ENCODE measurements around the gene TMEM33. TPM values are rescaled to one million over a fixed set of nuclear protein-coding genes. Genes with fewer than 3 reads are reported as not detected.

The TMEM33 gene
- total and polyA plus RNA-seq, 7 donors: 6.8 to 39.2 (median 24.2) TPM

- no peaks in the 10 kb centered on the region for H3K36me3 ChIP-seq (ENCODE audit: insufficient read depth in 1 of 2, low read depth in 1 of 2)
- intact Hi-C loops (cut with DNase I): no loop called here
- TF ChIP-seq, protein P1, sequence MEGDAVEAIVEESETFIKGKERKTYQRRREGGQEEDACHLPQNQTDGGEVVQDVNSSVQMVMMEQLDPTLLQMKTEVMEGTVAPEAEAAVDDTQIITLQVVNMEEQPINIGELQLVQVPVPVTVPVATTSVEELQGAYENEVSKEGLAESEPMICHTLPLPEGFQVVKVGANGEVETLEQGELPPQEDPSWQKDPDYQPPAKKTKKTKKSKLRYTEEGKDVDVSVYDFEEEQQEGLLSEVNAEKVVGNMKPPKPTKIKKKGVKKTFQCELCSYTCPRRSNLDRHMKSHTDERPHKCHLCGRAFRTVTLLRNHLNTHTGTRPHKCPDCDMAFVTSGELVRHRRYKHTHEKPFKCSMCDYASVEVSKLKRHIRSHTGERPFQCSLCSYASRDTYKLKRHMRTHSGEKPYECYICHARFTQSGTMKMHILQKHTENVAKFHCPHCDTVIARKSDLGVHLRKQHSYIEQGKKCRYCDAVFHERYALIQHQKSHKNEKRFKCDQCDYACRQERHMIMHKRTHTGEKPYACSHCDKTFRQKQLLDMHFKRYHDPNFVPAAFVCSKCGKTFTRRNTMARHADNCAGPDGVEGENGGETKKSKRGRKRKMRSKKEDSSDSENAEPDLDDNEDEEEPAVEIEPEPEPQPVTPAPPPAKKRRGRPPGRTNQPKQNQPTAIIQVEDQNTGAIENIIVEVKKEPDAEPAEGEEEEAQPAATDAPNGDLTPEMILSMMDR (IDR thresholded peaks at IDR 0.05): no peak
- no peaks in the 10 kb centered on the region for H3K9me3 ChIP-seq
- no peaks in the 10 kb centered on the region for H3K27me3 ChIP-seq (ENCODE audit: insufficient read depth in 3 of 3, low read length in 2 of 3)
- 95 to 96% (median 96%) methylated on average over 2 of the region's 2 CpGs for WGBS, 3 donors
- no peak overlapping the region for H3K27ac ChIP-seq
- ATAC-seq (no peak), DNase-seq (no peak)
- H3K4me1 ChIP-seq: no peaks in the 10 kb centered on the region
- no peak overlapping the region for H3K4me3 ChIP-seq
Observed at GRCh38 chr4:41967392-41967791, 32.2 kb downstream of the TMEM33 start.

- Histone ChIP-seq H3K9me3 (no peaks in the 10 kb centered on the region), H3K4me1 (no peaks in the 10 kb centered on the region), H3K27ac (no peak overlapping the region), H3K27me3 (ENCODE audit: insufficient read depth in 3 of 3, low read length in 2 of 3) (no peaks in the 10 kb centered on the region), H3K4me3 (no peak overlapping the region), H3K36me3 (ENCODE audit: insufficient read depth in 1 of 2, low read depth in 1 of 2) (no peaks in the 10 kb centered on the region)
- TF ChIP-seq, protein P1 (IDR thresholded peaks at IDR 0.05): no peak
- DNase-seq: no peak
- intact Hi-C loops (cut with DNase I): no loop called here
- no peak for ATAC-seq
Observed at GRCh38 chr4:41969671-41970070, 34.4 kb downstream of the TMEM33 start.

DNA sequence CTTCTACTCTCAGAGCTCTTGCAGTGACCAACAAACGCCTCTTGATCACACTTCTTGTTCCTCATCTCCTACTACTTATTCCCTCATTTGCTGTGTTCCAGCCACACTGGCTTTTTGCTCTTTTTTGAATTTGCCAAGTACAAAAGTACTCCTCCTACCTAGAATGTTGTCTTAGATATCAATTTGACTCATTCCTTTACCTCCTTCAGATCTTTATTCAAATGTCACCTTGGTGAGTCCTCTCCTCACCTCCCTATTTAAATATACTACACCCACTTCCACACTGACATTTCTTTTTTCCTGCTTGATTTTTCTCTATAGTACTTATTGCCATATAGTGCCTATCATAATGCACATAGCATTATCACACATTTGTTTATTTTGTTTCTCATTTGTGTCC is 40.1 kb downstream of the TMEM33 start:
- Histone ChIP-seq H3K36me3 (ENCODE audit: insufficient read depth in 1 of 2, low read depth in 1 of 2) (no peaks in the 10 kb centered on the region), H3K27ac (no peak overlapping the region), H3K27me3 (ENCODE audit: insufficient read depth in 3 of 3, low read length in 2 of 3) (no peaks in the 10 kb centered on the region), H3K9me3 (no peaks in the 10 kb centered on the region), H3K4me3 (no peak overlapping the region), H3K4me1 (no peaks in the 10 kb centered on the region)
- intact Hi-C loops (cut with DNase I): no loop called here
- TF ChIP-seq, protein P1 (IDR thresholded peaks at IDR 0.05): no peak
- no peak for ATAC-seq
- no peak for DNase-seq
- WGBS, 3 donors: 83 to 88% (median 86%) methylated on average over 1 of the region's 1 CpG

DNA sequence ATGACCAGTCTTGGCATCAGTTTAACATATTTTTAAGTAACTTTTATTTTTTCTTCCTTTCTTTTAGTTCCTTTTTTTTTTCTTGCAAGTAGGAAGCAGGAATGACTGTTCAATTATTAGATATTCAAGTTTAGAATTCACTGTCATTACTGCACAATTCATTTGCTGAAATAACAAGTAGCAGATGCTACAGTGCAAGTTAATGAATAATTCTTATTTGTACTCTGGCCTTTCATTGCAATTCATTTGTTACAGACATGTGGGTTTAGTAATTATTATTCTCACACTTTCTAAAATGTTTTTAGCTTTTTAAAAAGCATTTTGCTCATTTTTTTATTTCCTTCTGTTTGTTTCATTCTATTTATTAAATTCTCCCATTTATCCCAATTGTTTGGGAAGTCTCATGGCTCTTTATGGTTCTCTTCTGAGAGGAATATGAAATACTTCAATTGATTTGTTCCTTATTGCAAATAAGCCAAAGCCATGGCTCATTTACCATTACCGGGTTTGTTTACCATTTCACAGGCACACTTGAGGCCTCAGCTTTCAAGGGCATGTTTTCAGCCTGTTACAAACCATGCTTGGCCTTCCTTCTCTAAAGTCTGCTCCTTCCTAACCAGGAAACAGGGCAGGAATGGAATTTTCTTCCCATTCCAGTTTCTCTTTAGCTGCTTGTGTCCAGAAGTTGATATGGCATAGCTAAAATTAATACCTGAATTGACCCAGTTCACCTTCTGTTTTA is 41.7 kb downstream of the TMEM33 start:
- no peaks in the 10 kb centered on the region for H3K36me3 ChIP-seq (ENCODE audit: insufficient read depth in 1 of 2, low read depth in 1 of 2)
- H3K4me3 ChIP-seq: no peak overlapping the region
- WGBS, 3 donors: 21 to 45% (median 26%) methylated on average over 1 of the region's 1 CpG
- no peaks in the 10 kb centered on the region for H3K9me3 ChIP-seq
- H3K27ac ChIP-seq: no peak overlapping the region
- ATAC-seq: no peak
- DNase-seq: no peak
- TF ChIP-seq, protein P1 (IDR thresholded peaks at IDR 0.05): no peak
- intact Hi-C loops (cut with DNase I): no loop called here
- H3K27me3 ChIP-seq (ENCODE audit: insufficient read depth in 3 of 3, low read length in 2 of 3): no peaks in the 10 kb centered on the region
- H3K4me1 ChIP-seq: no peaks in the 10 kb centered on the region

DNA sequence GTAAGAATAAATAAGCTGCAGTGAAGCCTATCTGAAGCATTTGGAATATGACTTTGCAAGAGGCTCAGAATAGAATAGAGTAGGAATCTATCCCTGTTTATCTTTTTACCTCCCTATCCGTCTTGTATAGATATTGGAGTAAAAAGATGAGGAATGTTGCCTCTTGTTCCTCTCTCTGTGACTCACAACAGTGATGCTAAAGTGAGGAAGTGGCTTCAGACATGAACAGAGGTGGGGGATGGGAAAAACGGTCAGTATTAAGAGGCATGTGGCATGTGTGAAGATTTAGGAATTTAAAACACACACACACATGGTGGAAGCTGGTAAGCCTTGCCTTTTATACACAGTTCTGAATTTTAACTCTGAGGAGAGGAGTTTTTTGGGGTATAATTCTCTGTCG is 42.5 kb downstream of the TMEM33 start:
- TF ChIP-seq, protein P1 (IDR thresholded peaks at IDR 0.05): no peak
- Histone ChIP-seq H3K27me3 (ENCODE audit: insufficient read depth in 3 of 3, low read length in 2 of 3) (no peaks in the 10 kb centered on the region), H3K4me1 (no peaks in the 10 kb centered on the region), H3K4me3 (no peak overlapping the region), H3K36me3 (ENCODE audit: insufficient read depth in 1 of 2, low read depth in 1 of 2) (no peaks in the 10 kb centered on the region), H3K27ac (no peak overlapping the region), H3K9me3 (no peaks in the 10 kb centered on the region)
- intact Hi-C loops (cut with DNase I): no loop called here
- WGBS, 3 donors: 34 to 38% (median 35%) methylated on average over 3 of the region's 3 CpGs
- DNase-seq (no peak), ATAC-seq (no peak)

Measured in psoas muscle (tissue), 8 donors.